ENCODE measurements around the gene SPATS2.

GRCh38 chr12:49496417-49497360 lies 129.4 kb downstream of the SPATS2 start:
- TF ChIP-seq CTCF (tag by site-specific recombination; IDR thresholded peaks at IDR 0.05) (no peak), REST (tag by site-specific recombination; IDR thresholded peaks at IDR 0.05) (no peak), ZNF549 (tag by site-specific recombination; IDR thresholded peaks at IDR 0.05) (no peak), ZFP37 (tag by site-specific recombination; IDR thresholded peaks at IDR 0.05) (no peak), ZNF639 (tag by site-specific recombination; IDR thresholded peaks at IDR 0.05) (no peak), ZNF416 (tag by site-specific recombination; IDR thresholded peaks at IDR 0.05) (no peak), PRDM10 (tag by site-specific recombination; IDR thresholded peaks at IDR 0.05) (no peak; the same call in 1 of the 2 replicates), ZNF114 (tag by site-specific recombination; IDR thresholded peaks at IDR 0.05) (no peak)
